BE2C (cell line): Measurements from ENCODE around the gene SIM2.

Experiments used
- DNase-seq: peaks from one replicate; pipeline ENCODE4 v3.0.0-alpha.2; 2020
- H3K27me3 ChIP-seq: fragments of 250-450 bp; sonication (Bioruptor Pico); 2 replicates; pipeline ENCODE4 v1.5.1; 2020; ENCODE audit warnings: mild to moderate bottlenecking
- H3K36me3 ChIP-seq: fragments of 250-450 bp; sonication (Bioruptor Pico); 2 replicates; pipeline ENCODE4 v1.5.1; 2020; ENCODE audit warnings: mild to moderate bottlenecking
- H3K4me1 ChIP-seq: fragments of 250-450 bp; sonication (Bioruptor Pico); 2 replicates; pipeline ENCODE4 v1.5.1; 2020
- H3K4me3 ChIP-seq: 2 replicates; pipeline ENCODE4 v1.5.1; 2011; ENCODE audit warnings: low read depth, low read length
- H3K9me3 ChIP-seq: fragments of 250-450 bp; sonication (Bioruptor Pico); 2 replicates; pipeline ENCODE4 v1.5.1; 2020
- CTCF ChIP-seq: IDR thresholded peaks from 2 replicates; pipeline ENCODE4 v1.5.1; 2012; ENCODE audit warnings: mild to moderate bottlenecking, low read depth, low read length

The SIM2 gene

GRCh38 chr21:36796070-36796469 is 97.2 kb downstream of the SIM2 start:
- H3K4me1 ChIP-seq, result no peaks in the 10 kb centered on the region
- TF ChIP-seq CTCF, result no peak
- no peak overlapping the region for H3K4me3 ChIP-seq
- H3K9me3 ChIP-seq, result no peaks in the 10 kb centered on the region
- no peaks in the 10 kb centered on the region for H3K27me3 ChIP-seq
- DNase-seq, result no peak
- H3K36me3 ChIP-seq, result no peaks in the 10 kb centered on the region

- no peak for TF ChIP-seq CTCF
- H3K9me3 ChIP-seq, result no peaks in the 10 kb centered on the region
- H3K4me3 ChIP-seq, result no peak overlapping the region
- no peaks in the 10 kb centered on the region for H3K4me1 ChIP-seq
- DNase-seq, result no peak
- no peaks in the 10 kb centered on the region for H3K36me3 ChIP-seq
- H3K27me3 ChIP-seq, result no peaks in the 10 kb centered on the region
These were observed 99.6 kb downstream of the SIM2 start for GRCh38 chr21:36798491-36798890.
